Measurements from ENCODE around the gene AP3B1.

DNA sequence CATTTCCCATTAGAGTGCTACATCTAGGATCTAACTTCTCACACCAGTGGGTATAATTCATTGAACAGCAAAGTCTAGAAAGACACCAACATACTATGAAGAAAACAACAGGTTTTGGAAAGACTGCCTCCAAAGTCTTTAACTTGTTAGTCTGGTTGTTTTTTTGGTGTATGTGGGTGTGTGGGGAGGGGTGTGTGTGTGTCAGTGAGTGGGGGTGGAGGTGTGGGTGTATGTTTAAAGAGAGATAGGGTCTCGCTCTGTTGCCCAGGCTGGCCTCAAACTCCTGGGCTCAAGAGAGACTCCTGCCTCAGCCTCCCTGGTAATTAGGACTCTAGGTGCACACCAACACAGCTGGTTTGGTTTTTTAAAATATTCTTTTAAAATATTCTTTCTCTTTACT is 59.7 kb downstream of the AP3B1 start:
- TF ChIP-seq POLR2AphosphoS5 (IDR thresholded peaks at IDR 0.05) = no peak
- TF ChIP-seq, protein P1, sequence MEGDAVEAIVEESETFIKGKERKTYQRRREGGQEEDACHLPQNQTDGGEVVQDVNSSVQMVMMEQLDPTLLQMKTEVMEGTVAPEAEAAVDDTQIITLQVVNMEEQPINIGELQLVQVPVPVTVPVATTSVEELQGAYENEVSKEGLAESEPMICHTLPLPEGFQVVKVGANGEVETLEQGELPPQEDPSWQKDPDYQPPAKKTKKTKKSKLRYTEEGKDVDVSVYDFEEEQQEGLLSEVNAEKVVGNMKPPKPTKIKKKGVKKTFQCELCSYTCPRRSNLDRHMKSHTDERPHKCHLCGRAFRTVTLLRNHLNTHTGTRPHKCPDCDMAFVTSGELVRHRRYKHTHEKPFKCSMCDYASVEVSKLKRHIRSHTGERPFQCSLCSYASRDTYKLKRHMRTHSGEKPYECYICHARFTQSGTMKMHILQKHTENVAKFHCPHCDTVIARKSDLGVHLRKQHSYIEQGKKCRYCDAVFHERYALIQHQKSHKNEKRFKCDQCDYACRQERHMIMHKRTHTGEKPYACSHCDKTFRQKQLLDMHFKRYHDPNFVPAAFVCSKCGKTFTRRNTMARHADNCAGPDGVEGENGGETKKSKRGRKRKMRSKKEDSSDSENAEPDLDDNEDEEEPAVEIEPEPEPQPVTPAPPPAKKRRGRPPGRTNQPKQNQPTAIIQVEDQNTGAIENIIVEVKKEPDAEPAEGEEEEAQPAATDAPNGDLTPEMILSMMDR (IDR thresholded peaks at IDR 0.05) = no peak
- no peak for TF ChIP-seq POLR2A (IDR thresholded peaks at IDR 0.05)
